ENCODE results near the gene PYGO2.

DNA sequence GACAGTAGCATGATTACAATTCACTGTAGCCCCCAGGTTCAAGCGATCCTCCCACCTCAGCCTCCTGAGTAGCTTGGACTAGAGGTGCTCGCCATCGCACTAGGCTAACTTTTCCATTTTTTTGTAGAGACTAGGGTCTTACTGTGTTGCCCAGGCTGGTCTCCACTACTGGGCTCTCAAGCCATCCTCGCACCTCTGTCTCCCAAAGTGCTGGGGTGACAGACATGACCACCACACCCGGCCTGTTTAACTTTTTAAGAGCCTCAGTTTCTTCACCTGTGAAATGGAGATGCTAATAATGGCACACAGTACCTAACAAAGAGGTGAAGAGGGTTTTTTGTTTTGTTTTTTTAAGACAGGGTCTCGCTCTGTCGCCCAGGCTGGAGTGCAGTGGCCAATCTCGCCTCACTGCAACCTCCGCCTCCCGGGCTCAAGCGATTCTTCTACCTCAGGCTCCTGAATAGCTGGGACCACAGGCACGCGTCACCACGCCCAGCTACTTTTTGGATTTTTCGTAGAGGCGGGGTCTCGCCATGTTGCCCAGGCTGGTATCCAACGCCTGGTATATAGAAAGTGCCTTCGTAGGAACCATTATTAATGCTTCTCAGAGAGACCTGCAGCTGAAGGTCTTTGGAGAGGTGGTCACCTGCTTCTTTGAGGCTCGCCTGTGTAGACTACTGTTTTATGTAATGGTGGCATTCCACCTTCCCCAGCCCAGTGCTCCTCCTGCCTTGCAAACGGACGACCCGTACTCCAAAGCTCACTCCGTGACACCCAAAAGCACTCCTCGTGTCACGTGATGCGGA lies 25.6 kb downstream of the PYGO2 start:
- TF ChIP-seq, protein P1, sequence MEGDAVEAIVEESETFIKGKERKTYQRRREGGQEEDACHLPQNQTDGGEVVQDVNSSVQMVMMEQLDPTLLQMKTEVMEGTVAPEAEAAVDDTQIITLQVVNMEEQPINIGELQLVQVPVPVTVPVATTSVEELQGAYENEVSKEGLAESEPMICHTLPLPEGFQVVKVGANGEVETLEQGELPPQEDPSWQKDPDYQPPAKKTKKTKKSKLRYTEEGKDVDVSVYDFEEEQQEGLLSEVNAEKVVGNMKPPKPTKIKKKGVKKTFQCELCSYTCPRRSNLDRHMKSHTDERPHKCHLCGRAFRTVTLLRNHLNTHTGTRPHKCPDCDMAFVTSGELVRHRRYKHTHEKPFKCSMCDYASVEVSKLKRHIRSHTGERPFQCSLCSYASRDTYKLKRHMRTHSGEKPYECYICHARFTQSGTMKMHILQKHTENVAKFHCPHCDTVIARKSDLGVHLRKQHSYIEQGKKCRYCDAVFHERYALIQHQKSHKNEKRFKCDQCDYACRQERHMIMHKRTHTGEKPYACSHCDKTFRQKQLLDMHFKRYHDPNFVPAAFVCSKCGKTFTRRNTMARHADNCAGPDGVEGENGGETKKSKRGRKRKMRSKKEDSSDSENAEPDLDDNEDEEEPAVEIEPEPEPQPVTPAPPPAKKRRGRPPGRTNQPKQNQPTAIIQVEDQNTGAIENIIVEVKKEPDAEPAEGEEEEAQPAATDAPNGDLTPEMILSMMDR (IDR thresholded peaks at IDR 0.05; ENCODE audit: low read depth, low read length): no peak
- TF ChIP-seq EZH2phosphoT487 (IDR thresholded peaks at IDR 0.05; ENCODE audit: low read depth): no peak

Measured in OCI-LY3 (cell line).